GM12878 (cell line): Measurements from ENCODE around the gene ZNF783. TPM values are rescaled to one million over a fixed set of nuclear protein-coding genes. Genes with fewer than 3 reads are reported as not detected.

ENCODE experiments used
- ATAC-seq: fragments of 200-7000 bp; cut with Tn5 transposase; 3 replicates; pipeline ENCODE4 v1.9.1; 2020; ENCODE audit warnings: mild to moderate bottlenecking, moderate library complexity
- BruUV-seq: library from RNA; stranded (reverse); fragments of 400-500 nt; replicated peaks from 2 replicates; lab custom pipeline; 2021; lab: Mats Ljungman, UMichigan
- CTCF ChIA-PET: fragments of 300-600 bp; sonication (Branson Sonifier 250); formaldehyde crosslinking; extraction: SDS; loops from one replicate; lab custom pipeline; 2021; ENCODE audit warnings: inconsistent platforms; lab: Yijun Ruan, JAX
- POLR2A ChIA-PET: fragments of 350-600 bp; formaldehyde crosslinking; extraction: SDS; loops from one replicate; lab custom pipeline; 2021; ENCODE audit warnings: inconsistent platforms; lab: Charles Lee
- RAD21 ChIA-PET: fragments of 300-600 bp; sonication (Branson Sonifier 250); formaldehyde crosslinking; loops from one replicate; lab custom pipeline; 2023; ENCODE audit warnings: antibody characterized with exemption; ENCODE audit not compliant: unreplicated experiment; lab: Charles Lee
- SMC1A ChIA-PET: fragments of 300-600 bp; sonication (Branson Sonifier 250); formaldehyde crosslinking; loops from one replicate; lab custom pipeline; 2023; ENCODE audit not compliant: unreplicated experiment, uncharacterized antibody; lab: Charles Lee
- DNase-seq: peaks from one replicate; pipeline ENCODE4 v3.0.0-alpha.2; 2011; ENCODE audit warnings: low read depth, low spot score
- FAIRE-seq: peaks from 3 replicates; lab custom pipeline; 2011; peaks lifted over from hg19 to GRCh38; lab: Jason Lieb, UNC
- H2AFZ ChIP-seq: 2 replicates; pipeline ENCODE4 v1.6.0; 2011; ENCODE audit warnings: low read depth, low read length, control low read depth; ENCODE audit not compliant: control insufficient read depth
- H3K27ac ChIP-seq: 2 replicates; pipeline ENCODE4 v1.5.1; 2011; ENCODE audit warnings: control low read depth; ENCODE audit not compliant: control insufficient read depth, insufficient read depth
- H3K27me3 ChIP-seq, 2 experiments: replicated peaks in 1 of 2; 2 replicates each; pipeline versions ENCODE4 v1.6.0 to v1.6.1; 2011; ENCODE audit warnings: low read length in 1 of 2; ENCODE audit not compliant: control insufficient read depth in 2 of 2, insufficient read depth in 2 of 2
- H3K36me3 ChIP-seq, 2 experiments: 2 replicates each; pipeline ENCODE4 v1.5.1; 2011; ENCODE audit warnings: low read length in 1 of 2; ENCODE audit not compliant: control insufficient read depth in 2 of 2, insufficient read depth in 2 of 2
- H3K4me1 ChIP-seq: 2 replicates; pipeline ENCODE4 v1.6.1; 2011; ENCODE audit warnings: mild to moderate bottlenecking, low read length, moderate library complexity, mixed read lengths; ENCODE audit not compliant: control insufficient read depth, insufficient read depth
- H3K4me2 ChIP-seq: 2 replicates; pipeline ENCODE4 v1.6.0; 2011; ENCODE audit warnings: control low read depth; ENCODE audit not compliant: control insufficient read depth, insufficient read depth
- H3K4me3 ChIP-seq: fragments of 200-600 bp; sonication (generic); 2 replicates; pipeline ENCODE4 v1.5.1; 2016
- H3K79me2 ChIP-seq: 2 replicates; pipeline ENCODE4 v1.6.0; 2011; ENCODE audit warnings: low read length; ENCODE audit not compliant: control insufficient read depth, insufficient read depth
- H3K9ac ChIP-seq: 2 replicates; pipeline ENCODE4 v1.8.0; 2011; ENCODE audit warnings: low read length, control low read depth, mixed read lengths; ENCODE audit not compliant: control insufficient read depth, insufficient read depth
- H3K9me3 ChIP-seq: replicated peaks from 3 replicates; pipeline ENCODE4 v1.5.1; 2011; ENCODE audit warnings: mild to moderate bottlenecking, low read length; ENCODE audit not compliant: control insufficient read depth, insufficient read depth
- H4K20me1 ChIP-seq: 2 replicates; pipeline ENCODE4 v1.6.0; 2011; ENCODE audit not compliant: control insufficient read depth, insufficient read depth
- BACH1 ChIP-seq: fragments of 450-650 bp; IDR thresholded peaks from 2 replicates; pipeline ENCODE4 v1.6.1; 2017; ENCODE audit warnings: mild to moderate bottlenecking, borderline replicate concordance
- BCL11A ChIP-seq: IDR thresholded peaks from 2 replicates; pipeline ENCODE4 v1.6.1; 2011; ENCODE audit warnings: low read depth, low read length
- CBX3 ChIP-seq: fragments of 200-600 bp; sonication (generic); IDR thresholded peaks from 2 replicates; pipeline ENCODE4 v1.6.1; 2016; ENCODE audit warnings: low read depth, borderline replicate concordance
- KLF5 ChIP-seq: fragments of 450-650 bp; IDR thresholded peaks from 2 replicates; pipeline ENCODE4 v1.6.1; 2014; ENCODE audit warnings: mild to moderate bottlenecking; ENCODE audit not compliant: partially characterized antibody
- MXI1 ChIP-seq: fragments of 150-350 bp; IDR thresholded peaks from 2 replicates; pipeline ENCODE4 v1.6.1; 2011; ENCODE audit warnings: low read depth, mild to moderate bottlenecking, inconsistent platforms, low read length, improper control_type of control experiment
- RCOR1 ChIP-seq: conservative IDR thresholded peaks from 2 replicates; pipeline ENCODE4 v1.6.1; 2012; ENCODE audit warnings: low read depth, low read length, improper control_type of control experiment
- RELA ChIP-seq: fragments of 450-650 bp; IDR thresholded peaks from 2 replicates; pipeline ENCODE4 v1.8.0; 2014; ENCODE audit warnings: borderline replicate concordance; ENCODE audit not compliant: partially characterized antibody
- SIX5 ChIP-seq: IDR thresholded peaks from 2 replicates; pipeline ENCODE4 v1.6.1; 2011; ENCODE audit warnings: mild to moderate bottlenecking, low read depth, low read length, moderate library complexity; ENCODE audit not compliant: severe bottlenecking
- SREBF2 ChIP-seq: IDR thresholded peaks from 2 replicates; pipeline ENCODE4 v1.6.1; 2012; ENCODE audit warnings: mild to moderate bottlenecking, low read length
- SUZ12 ChIP-seq: fragments of 200-600 bp; sonication (generic); IDR thresholded peaks from one replicate; pipeline ENCODE4 v1.6.1; 2018; ENCODE audit warnings: antibody characterized with exemption, mild to moderate bottlenecking; ENCODE audit not compliant: unreplicated experiment
- ZNF274 ChIP-seq: IDR thresholded peaks from one replicate; pipeline ENCODE4 v1.8.0; 2011; ENCODE audit not compliant: insufficient read length, insufficient read depth
- WGBS: methylation state at CpG from one replicate; pipeline ENCODE4 v1.1.6; 2016; ENCODE audit warnings: low lambda C conversion rate; ENCODE audit not compliant: insufficient replicate concordance, insufficient coverage; ENCODE audit errors: missing lambda C conversion rate; 5-methylcytosine and 5-hydroxymethylcytosine counted together
- in situ Hi-C: fragments of 300-500 bp; cut with MboI; formaldehyde crosslinking; loops from 9 replicates; pipeline ENCODE4 v1.14.3; 2018; ENCODE audit warnings: mixed read lengths
- intact Hi-C: fragments of 100-400 bp; cut with micrococcal nuclease; formaldehyde crosslinking; loops from one replicate; pipeline ENCODE4 v1.14.2; 2022; ENCODE audit not compliant: unreplicated experiment
- polyA plus RNA-seq, 11 experiments: library from polyadenylated mRNA; depleted of rRNA in 4 of 11; unstranded in 6 of 11; stranded (reverse) in 5 of 11; fragments of >200 nt; fragmentation: Nextera tagmentation in 4 of 11; fragmentation: Illumina TruSeq in 1 of 11; extraction: Ambion mirVana in 4 of 11; extraction: Trizol in 1 of 11; gene quantifications; 1 replicate in 1 of 11; 2 replicates in 10 of 11; pipeline versions ENCODE4 v1.2.1 to v1.2.3, GENCODE V29; 2011 to 2016; ENCODE audit warnings: inconsistent platforms in 2 of 11, missing spikeins in 2 of 11, low read depth in 1 of 11
- total RNA-seq, 4 experiments: library from RNA; depleted of rRNA in 3 of 4; stranded (reverse); fragments of >200 nt in 3 of 4; fragmentation: Illumina TruSeq in 1 of 4; extraction: Trizol in 1 of 4; gene quantifications; 2 replicates each; pipeline versions ENCODE4 v1.2.1 to v1.2.3, GENCODE V29; 2013 to 2021

Gene ZNF783
- total and polyA plus RNA-seq, 10 of the 15 experiments (the other 5 are each of a cell fraction or from before 2014, with no cell fraction given): 2.0 to 14.4 (median 6.4) TPM

DNA sequence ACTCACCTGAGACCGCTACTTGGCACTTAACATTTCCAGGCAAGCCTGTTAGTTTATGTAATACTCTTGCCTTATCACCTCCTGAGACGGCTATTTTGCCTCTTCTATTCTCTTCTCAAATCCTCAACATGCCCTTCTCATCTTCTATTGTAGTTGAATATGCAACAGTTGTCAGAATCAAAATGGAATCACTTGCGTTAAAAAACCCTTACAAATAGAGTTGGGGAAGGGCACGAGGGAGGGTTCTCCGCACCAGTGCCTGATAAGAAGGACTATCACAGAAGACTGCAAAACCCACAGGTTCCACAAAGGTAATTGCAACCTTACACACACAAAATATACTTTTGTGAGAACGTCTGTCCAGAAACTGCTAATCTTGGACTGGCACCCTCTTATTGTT is 57.4 kb downstream of the ZNF783 start:
- ChIA-PET SMC1A (no interaction called here), CTCF (interaction anchor here (0.5 kb wide), 1 partner anchor 90 kb away, joined by 3 read pairs; no protein-coding TSS in a partner anchor), RAD21 (no interaction called here), POLR2A (no interaction called here)
- Histone ChIP-seq H3K4me2 (no peak overlapping the region), H3K27me3 (no peaks in the 10 kb centered on the region), H3K9me3 (no peaks in the 10 kb centered on the region; the same call in 2 of the 3 replicates), H3K4me3 (no peak overlapping the region), H4K20me1 (no peaks in the 10 kb centered on the region), H3K4me1 (peaks cover 3% of the 10 kb centered on the region; the same call in 1 of the 2 replicates), H3K36me3 (no peaks in the 10 kb centered on the region), H2AFZ (no peak overlapping the region), H3K27ac (no peak overlapping the region), H3K79me2 (no peaks in the 10 kb centered on the region), H3K9ac (no peak overlapping the region)
- in situ Hi-C loops (no loop called here), intact Hi-C loops (no loop called here)
- TF ChIP-seq SREBF2 (no peak), RELA (no peak), ZNF274 (no peak), CBX3 (no peak), BCL11A (no peak), SIX5 (no peak), MXI1 (no peak), RCOR1 (no peak), KLF5 (no peak), SUZ12 (no peak), BACH1 (no peak)
- no peak for DNase-seq
- no peak for FAIRE-seq
- no TSS peak for BruUV-seq
- ATAC-seq: no peak
- 75% methylated on average over 6 of the region's 6 CpGs for WGBS
